A172 (cell line): ENCODE results near the gene RSPH3. TPM values are rescaled to one million over a fixed set of nuclear protein-coding genes. Genes with fewer than 3 reads are reported as not detected.

ENCODE experiments used
- DNase-seq: peaks from one replicate; pipeline ENCODE4 v3.0.0-alpha.2; 2015; ENCODE audit warnings: low spot score
- total RNA-seq: library from RNA; depleted of rRNA; stranded (reverse); fragments of >200 nt; shearing (Covaris generic); gene quantifications from 2 replicates; pipeline ENCODE4 v1.2.3, GENCODE V29; 2014; rRNA removed

Gene RSPH3
- total RNA-seq, 1 experiment from 2014 or later = 4.4 TPM

GRCh38 chr6:158934157-158934556, 65.8 kb downstream of the RSPH3 start:
- no peak for DNase-seq

- no peak for DNase-seq
These were observed 66.9 kb downstream of the RSPH3 start for GRCh38 chr6:158933079-158933595.

DNA sequence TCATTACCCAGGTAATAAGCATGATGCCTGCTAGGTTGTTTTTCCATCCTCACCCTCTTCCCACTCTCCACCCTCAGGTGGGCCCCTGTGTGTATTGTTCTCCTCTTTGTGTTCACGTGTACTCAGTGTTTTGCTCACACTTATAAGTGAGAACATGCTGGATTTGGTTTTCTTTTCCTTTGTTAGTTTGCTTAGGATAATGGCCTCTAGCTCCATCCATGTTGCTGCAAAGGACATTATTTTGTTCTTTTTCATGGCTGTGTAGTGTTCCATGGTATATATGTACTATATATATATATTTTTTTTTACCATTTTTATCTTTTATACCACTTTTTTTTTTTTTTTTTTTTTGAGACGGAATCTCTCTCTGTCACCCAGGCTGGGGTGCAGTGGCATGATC, 71.9 kb downstream of the RSPH3 start:
- DNase-seq = no peak

DNA sequence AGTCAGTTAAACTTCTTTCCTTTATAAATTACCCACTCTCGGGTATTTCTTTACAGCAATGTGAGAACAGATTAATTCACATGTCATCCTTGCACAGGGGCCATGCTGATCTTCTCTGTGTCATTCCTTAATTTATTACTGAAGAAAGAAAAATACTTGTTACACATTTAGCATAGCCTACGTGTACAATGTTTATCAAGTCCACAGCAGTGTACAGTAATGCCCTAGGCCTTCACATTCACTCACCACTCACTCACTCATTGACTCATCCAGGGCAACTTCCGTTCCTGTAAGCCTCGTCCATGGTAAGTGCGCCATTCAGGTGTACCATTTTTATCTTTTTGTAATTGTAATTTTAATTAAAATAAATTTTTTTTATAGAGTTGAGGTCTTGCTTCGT, 73.6 kb downstream of the RSPH3 start:
- peak; percentile 87 for DNase-seq

DNA sequence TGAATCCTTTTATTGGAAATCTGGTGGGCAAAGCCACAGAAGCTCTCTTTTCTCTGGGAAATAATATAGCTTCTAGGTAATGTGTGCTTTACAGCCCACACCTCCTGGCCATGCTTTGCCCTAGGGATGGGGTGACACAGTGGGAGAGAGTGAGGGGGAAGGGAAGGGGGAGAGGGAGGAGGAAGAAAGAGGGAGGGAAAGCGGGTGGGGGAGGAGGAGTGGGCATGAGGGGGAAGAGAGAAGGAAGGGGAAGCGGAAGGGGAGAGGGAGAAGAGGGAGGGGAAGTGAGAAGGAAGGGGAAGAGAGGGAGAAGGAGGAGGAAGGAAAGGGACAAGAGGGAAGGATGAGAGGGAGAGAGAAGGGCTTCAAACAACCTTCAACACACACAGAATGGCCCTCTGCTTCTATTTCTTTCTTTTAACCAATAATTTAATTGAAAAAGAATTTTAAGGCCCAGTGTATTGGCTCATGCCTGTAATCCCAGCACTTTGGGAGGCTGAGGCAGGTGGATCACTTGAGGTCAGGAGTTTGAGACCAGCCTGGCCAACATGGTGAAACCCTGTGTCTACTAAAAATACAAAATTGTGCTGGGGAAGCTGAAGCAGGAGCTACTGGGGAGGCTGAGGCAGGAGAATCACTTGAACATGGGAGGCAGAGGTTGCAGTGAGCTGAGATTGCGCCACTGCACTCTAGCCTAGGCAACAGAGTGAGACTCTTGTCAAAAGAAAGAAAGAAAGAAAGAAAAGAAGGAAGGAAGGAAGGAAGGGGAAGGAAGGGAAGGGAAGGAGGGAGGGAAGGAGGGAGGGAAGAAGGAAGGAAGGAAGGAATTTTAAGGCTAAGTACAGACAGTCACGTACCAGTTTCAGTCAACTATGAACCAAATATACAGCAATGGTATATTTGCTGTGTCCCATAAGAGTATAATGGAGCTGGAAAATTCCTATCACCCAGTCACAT, 75.2 kb downstream of the RSPH3 start:
- no peak for DNase-seq

GRCh38 chr6:158923805-158924498, 76.0 kb downstream of the RSPH3 start:
- peak; percentile 25 for DNase-seq

Other genes with a start within 250 kb of the RSPH3 start
- gene EZR, start 180.8 kb downstream of the RSPH3 start, total RNA-seq = 446 and 456 TPM in 2 replicates
- gene TAGAP, start 44.8 kb upstream of the RSPH3 start, total RNA-seq = not detected in 2 replicates
- gene FNDC1, start 169.2 kb upstream of the RSPH3 start, total RNA-seq = 0.02 TPM in 1 of 2 replicates, not detected in the other